Peyer's patch (tissue), 4 donors: ENCODE data around the gene APOBEC3A.

Experiments used
- POLR2A ChIP-seq, 2 donors: fragments of 450-650 bp; IDR thresholded peaks; one replicate each; pipeline ENCODE4 v1.5.1; 2017; ENCODE audit warnings: antibody characterized with exemption in 2 of 2, mild to moderate bottlenecking in 2 of 2, moderate library complexity in 2 of 2
- TF ChIP-seq, protein P1 (sequence below), 6 experiments: fragments of 450-650 bp in 4 of 6; fragments of 200-600 bp in 2 of 6; sonication (generic) in 1 of 6; IDR thresholded peaks; one replicate each; pipeline ENCODE4 v1.5.1; 2017 to 2019; ENCODE audit warnings: antibody characterized with exemption in 6 of 6, mild to moderate bottlenecking in 3 of 6, moderate library complexity in 1 of 6

DNA sequence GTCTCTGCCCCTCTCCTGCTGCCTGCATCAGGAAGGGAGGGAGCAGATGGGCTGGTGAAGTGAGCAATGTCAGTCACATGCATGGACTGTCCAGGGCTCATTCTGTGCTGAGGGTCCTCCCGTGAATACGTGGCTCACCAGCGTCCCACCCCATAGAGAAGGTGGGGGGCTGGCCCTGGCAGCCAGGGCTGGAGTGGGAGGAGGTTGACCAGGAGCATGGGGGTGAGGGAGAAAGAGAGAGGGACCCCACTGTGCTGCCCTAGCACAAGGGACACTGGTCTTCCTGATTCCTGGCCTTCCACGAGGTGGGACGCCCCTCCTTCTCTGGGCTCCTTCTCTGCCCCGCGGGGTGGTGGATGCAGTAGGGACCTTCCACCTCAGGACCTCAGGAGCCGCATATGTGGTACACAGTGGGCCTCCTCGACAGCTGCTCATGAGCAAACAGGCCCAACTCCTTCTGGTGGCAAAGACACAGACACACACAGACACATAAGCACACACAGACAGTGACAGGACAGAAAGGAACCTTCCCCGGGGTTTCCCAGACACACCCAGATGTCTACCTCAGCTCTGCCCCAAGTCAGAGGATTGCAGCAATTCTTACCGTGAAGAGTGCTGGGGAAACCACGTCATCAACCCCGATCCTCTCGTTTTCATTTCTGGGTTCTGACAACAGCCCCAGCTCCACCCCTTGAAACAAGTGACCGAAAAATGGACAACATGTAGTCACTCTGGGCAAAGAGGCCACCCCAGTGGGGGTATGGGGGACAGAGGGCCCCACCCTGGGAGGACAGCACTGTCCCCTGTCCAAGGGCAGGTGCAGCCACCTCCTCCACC is 3.6 kb upstream of the APOBEC3A start:
- TF ChIP-seq, protein P1, sequence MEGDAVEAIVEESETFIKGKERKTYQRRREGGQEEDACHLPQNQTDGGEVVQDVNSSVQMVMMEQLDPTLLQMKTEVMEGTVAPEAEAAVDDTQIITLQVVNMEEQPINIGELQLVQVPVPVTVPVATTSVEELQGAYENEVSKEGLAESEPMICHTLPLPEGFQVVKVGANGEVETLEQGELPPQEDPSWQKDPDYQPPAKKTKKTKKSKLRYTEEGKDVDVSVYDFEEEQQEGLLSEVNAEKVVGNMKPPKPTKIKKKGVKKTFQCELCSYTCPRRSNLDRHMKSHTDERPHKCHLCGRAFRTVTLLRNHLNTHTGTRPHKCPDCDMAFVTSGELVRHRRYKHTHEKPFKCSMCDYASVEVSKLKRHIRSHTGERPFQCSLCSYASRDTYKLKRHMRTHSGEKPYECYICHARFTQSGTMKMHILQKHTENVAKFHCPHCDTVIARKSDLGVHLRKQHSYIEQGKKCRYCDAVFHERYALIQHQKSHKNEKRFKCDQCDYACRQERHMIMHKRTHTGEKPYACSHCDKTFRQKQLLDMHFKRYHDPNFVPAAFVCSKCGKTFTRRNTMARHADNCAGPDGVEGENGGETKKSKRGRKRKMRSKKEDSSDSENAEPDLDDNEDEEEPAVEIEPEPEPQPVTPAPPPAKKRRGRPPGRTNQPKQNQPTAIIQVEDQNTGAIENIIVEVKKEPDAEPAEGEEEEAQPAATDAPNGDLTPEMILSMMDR (IDR thresholded peaks at IDR 0.05) = no peak
- no peak for TF ChIP-seq POLR2A (IDR thresholded peaks at IDR 0.05)
